Measurements from ENCODE around the gene CDH6.
"Not testable (repeated sequence)": the region's sequence is repeated elsewhere in the genome, so short reads cannot be mapped to it uniquely, and the experiment has no call there.

CDH6 gene

DNA sequence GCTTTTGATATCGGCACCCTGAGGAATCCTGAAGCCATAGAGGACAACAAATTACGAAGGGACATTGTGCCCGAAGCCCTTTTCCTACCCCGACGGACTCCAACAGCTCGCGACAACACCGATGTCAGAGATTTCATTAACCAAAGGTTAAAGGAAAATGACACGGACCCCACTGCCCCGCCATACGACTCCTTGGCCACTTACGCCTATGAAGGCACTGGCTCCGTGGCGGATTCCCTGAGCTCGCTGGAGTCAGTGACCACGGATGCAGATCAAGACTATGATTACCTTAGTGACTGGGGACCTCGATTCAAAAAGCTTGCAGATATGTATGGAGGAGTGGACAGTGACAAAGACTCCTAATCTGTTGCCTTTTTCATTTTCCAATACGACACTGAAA, 129.5 kb downstream of the CDH6 start:
- H3K4me3 ChIP-seq (ENCODE audit: low read depth, low read length) = no peak overlapping the region

DNA sequence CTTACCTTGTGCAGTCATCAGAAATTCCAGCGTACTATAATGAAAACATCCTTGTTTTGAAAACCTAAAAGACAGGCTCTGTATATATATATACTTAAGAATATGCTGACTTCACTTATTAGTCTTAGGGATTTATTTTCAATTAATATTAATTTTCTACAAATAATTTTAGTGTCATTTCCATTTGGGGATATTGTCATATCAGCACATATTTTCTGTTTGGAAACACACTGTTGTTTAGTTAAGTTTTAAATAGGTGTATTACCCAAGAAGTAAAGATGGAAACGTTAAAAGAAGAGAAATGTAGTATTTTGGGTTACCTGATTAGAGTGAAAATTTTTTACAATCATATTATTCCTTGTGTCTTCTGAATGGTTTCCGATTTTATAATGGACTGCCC, 131.4 kb downstream of the CDH6 start:
- H3K4me3 ChIP-seq (ENCODE audit: low read depth, low read length) = no peak overlapping the region

DNA sequence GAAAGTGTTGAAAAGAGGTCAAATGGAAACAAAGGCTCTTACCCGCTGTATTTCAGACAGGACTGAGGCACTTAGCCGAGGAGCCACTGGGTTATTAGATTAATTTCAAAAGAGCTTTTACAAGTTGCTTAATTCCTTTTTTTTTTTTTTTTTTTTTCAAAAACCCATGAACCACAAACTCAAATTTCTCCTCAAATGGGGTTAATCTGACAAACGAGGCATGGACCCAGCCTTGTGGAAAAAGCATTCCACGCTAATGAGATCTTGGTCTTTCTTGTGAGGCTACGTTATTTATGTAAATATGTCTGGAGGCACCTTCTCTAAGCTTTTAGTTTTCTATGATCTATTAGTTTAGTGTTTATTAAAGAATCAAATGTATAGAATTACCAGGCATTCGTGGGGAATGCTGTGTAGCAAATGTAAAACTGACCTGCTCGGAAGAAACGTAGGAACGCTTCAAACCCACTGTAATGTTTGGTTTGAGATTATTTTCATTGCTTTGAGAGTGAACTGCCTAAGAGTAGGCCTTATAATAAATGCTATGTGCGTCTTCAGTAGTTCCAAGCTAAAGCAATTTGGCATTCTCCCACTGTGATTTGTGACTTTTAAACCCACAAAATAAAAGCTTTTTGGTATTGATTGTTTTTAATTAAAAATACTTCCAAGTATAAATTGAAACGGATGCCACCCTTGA, 134.7 kb downstream of the CDH6 start:
- no peak overlapping the region for H3K4me3 ChIP-seq (ENCODE audit: low read depth, low read length)

DNA sequence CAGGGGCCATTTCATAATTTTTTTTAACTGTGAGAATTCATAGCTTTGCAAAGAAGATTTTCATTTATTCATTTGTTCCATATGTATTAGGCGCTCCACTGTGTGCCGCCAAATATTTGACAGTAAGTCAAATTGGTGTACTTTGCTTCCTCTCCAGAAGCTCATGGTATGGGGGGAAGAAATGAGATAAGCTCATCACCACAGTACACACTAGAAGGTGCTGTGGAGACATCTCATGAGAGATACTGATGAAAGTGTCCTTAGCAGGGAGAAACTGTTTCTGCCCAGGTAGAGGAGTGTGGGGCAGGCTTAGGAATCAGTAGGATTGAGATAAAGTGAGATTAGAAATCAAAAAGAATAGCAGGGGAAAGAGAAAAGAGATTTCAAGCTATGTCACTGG, 136.2 kb downstream of the CDH6 start:
- H3K4me3 ChIP-seq (ENCODE audit: low read depth, low read length) = no peak overlapping the region

GRCh38 chr5:31332160-31332559, 138.7 kb downstream of the CDH6 start:
- H3K4me3 ChIP-seq (ENCODE audit: low read depth, low read length) = no peak overlapping the region

- no peak overlapping the region for H3K4me3 ChIP-seq (ENCODE audit: low read depth, low read length)
Measured at GRCh38 chr5:31333475-31333874, 140.0 kb downstream of the CDH6 start.

- H3K4me3 ChIP-seq (ENCODE audit: low read depth, low read length) = no peak overlapping the region
Measured at GRCh38 chr5:31334061-31334860, 140.8 kb downstream of the CDH6 start.

DNA sequence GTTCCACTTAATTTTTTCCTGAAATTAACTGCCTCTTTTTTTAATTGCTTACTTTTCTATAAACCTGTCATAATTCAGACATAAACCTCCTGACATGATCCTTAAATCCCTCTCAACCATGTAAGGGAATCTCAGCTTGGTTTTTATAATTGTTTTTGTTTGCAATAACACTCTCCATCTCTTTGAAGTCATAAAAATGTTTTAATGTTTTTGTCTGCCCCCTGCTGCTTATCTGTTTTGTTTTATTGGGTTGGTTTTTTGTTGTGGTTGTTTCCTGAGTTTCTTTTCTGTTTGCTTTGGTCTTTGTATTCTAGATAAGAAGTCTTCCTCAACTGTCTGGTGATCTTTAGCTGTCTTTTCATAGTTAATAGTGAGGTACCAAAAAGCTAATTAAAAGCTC, 142.0 kb downstream of the CDH6 start:
- H3K4me3 ChIP-seq (ENCODE audit: low read depth, low read length) = no peak overlapping the region

DNA sequence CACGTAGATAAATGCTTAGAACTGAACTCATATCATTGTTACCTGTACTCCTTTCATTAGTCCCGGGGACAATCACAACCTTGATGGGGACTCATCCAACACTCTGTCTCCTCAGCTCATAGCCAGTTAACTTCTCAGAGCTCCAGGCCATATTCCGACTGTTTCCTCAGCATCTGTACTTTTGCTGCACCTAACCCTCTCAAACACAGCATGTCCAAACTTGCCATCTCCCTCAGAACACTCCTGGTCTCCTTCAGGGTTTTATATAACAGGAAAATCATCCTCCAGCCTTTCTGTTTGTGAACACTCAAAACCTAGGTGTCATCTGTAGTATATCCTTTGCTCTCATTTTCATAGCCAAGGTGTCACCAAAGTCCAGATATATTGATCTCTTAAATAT, 150.5 kb downstream of the CDH6 start:
- no peak overlapping the region for H3K4me3 ChIP-seq (ENCODE audit: low read depth, low read length)

DNA sequence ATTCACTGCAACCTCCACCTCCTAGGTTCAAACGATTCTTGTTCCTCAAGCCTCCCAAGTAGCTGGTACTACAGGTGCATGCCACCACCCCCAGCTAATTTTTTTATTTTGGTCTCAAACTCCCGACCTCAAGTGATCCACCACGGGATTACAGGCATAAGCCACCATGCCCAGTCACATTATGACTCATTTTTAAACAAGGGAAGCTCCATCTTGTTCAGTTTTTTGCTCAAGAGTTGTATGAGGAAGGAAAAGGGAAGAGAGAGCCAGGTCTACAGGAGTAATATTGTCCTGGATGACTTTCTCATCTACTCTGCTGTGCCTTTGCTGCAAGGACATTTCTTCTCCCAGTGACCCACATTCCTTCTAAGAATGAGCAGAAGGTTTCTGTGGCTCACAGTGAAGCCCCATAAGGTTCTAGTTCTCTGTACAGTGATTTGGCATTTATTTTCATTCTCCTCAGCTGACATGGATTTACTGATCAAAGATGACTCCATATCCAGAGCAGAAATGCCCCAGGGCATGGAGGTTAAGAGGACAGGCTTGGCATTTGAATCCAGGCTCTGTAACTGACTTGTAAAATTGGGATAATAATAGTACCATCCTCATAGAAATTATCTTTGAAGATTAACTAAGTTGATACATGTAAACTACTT, 153.5 kb downstream of the CDH6 start:
- no peak overlapping the region for H3K4me3 ChIP-seq (ENCODE audit: low read depth, low read length)

DNA sequence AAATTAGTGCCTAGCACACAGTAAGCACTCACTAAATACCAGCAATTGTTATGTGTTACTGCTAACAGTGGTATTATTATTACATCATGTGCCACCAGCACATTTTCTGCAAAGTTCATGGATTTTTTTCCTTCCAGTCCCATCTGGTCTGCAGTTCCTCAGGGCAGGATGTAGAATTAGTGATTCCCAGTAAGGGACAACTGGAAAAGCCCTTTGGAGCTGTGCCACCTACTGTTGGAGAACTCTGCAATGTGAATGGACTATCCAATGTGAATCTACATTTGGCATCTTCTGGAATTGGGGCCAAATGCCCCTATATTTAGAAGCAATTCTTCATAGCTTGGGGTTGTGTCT, 154.0 kb downstream of the CDH6 start:
- H3K4me3 ChIP-seq (ENCODE audit: low read depth, low read length) = no peak overlapping the region

DNA sequence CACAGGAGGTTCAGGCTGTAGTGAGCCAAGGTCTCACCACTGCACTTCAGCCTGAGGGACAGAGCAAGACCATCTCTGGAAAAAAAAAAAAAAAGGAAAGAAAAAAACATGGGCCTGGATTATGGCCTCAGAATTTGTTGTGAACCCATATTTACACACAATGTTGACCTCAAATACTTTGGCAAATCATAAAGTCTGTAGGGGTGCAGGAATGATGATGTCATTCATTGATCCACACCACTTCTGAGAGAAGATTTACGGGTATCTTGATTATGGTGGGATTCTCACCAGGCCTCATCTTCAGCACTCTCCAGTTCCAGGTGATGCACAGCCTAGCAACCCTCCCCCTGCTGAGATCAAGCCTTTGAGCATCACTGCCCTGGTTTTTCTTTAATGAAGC, 156.9 kb downstream of the CDH6 start:
- H3K4me3 ChIP-seq (ENCODE audit: low read depth, low read length) = no peak overlapping the region

GRCh38 chr5:31355337-31355736, 161.9 kb downstream of the CDH6 start:
- H3K4me3 ChIP-seq (ENCODE audit: low read depth, low read length) = no peak overlapping the region

DNA sequence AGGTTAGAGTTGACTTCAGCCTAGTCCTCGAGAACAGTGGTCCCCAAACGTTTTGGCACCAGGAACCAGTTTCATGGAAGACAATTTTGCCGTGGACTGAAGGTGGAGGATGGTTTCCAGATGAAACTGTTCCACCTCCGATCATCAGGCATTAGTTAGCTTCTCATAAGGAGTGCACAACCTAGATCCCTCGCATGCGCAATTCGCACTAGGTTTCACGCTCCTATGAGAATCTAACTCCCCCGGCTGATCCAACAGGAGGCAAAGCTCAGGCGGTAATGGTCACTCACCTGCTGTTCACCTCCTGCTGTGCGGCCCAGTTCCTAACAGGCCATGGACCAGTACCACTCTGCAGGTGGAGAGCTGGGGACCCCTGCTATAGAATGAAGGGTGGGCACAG, 163.6 kb downstream of the CDH6 start:
- H3K4me3 ChIP-seq (ENCODE audit: low read depth, low read length) = no peak overlapping the region

GRCh38 chr5:31359839-31360238, 166.4 kb downstream of the CDH6 start:
- no peak overlapping the region for H3K4me3 ChIP-seq (ENCODE audit: low read depth, low read length)

DNA sequence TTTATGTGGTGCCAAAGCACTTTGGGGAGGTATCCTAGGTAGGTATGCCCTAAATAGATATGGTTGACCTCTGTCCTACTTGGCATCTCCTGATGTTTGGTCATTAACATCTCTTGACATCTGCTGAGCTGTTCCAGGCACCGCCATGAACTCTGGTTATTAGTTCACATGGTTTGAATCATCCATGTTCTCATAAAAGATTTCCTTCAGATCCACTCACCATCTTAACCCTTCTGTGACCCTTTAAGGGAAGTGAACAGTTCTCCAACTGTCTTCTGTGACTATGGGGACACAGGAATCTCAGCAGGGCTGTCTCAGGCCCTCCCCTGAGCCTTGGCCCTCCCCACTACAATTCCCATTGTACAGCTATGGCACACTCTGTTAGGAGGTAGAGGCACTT, 167.7 kb downstream of the CDH6 start:
- H3K4me3 ChIP-seq (ENCODE audit: low read depth, low read length) = no peak overlapping the region

GRCh38 chr5:31361704-31362528, 168.4 kb downstream of the CDH6 start:
- H3K4me3 ChIP-seq (ENCODE audit: low read depth, low read length) = not testable (repeated sequence)

GRCh38 chr5:31362529-31362900, 169.0 kb downstream of the CDH6 start:
- no peak overlapping the region for H3K4me3 ChIP-seq (ENCODE audit: low read depth, low read length)

GRCh38 chr5:31362931-31363568, 169.6 kb downstream of the CDH6 start:
- H3K4me3 ChIP-seq (ENCODE audit: low read depth, low read length) = no peak overlapping the region

- no peak overlapping the region for H3K4me3 ChIP-seq (ENCODE audit: low read depth, low read length)
Measured at GRCh38 chr5:31364881-31365636, 171.6 kb downstream of the CDH6 start.

All from iPS-11a (cell line).